HG02943 (cell line): ENCODE data around the gene RAB7A.
A peak's percentile ranks its signal among the peaks of the same experiment; 100 is the strongest.
"Not testable (repeated sequence)": the region's sequence is repeated elsewhere in the genome, so short reads cannot be mapped to it uniquely, and the experiment has no call there.

Source experiments
- ATAC-seq: cut with Tn5 transposase; IDR thresholded peaks from one replicate; pipeline ENCODE4 v1.9.1; 2021; ENCODE audit warnings: mild to moderate bottlenecking, low read depth, moderate library complexity; ENCODE audit not compliant: unreplicated experiment

RAB7A gene

DNA sequence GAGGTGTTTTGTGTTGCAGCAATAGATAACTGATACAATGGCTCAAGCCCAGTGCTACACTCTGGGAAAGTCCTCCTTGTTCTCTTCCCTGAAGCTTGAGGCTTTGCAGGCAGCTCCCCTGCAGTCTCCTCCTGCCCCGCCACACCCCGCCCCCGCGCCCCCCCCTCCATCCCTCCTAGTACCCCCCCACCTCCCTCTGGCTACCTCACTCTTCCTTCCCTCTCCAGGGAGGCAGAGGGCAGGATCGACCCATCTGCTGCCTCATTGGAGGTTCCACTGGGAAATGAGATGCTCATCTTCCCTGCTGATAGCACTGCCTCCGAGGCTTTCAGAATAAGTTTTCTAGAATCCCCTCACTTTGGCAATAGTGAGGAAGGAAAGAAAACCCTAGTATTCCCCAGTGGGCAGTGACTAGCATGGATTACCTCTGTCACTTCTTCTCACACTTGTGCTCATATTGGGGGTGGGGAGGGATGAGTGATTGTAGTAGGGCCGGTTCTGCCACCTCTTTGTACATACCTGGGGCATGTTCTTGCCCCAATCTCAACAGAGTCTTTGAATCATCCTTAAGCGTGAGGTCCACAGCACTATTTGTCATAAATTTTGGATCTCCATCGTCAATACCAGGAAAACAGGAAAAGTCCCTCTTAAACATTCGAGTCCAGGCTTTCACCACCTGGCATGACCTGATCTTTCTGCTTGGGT, 16.3 kb upstream of the RAB7A start:
- ATAC-seq: no peak

DNA sequence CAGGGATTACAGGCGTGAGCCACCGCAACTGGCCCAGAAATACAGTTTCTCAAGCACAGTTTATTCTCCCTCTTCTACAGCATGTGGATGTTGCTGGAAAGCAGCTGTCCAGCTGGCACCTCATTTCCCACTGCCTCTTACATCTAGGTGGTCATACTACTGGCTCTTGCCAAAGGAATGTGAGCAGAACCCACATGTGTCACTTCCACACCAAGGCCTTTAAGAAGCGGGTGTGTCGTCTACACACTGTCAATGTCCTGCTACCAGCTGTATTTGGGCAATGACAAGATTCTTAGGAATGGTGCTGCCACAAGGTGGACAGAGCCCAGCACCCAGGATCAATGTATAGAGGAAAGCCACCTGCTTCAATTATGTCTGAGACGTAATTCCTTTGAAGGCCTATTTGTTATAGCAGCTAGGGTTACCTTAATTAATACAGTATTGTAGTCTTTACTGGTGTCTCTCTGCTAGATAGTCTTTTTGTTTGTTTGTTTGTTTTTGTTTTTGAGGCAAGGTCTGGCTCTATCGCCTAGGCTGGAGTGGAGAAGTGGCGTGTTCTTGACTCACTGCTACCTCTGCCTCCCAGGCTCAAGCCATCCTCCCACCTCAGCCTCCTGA, 15.1 kb upstream of the RAB7A start:
- no peak for ATAC-seq

GRCh38 chr3:128712848-128713247, 13.1 kb upstream of the RAB7A start:
- no peak for ATAC-seq

GRCh38 chr3:128714887-128715491, 11.0 kb upstream of the RAB7A start:
- ATAC-seq: no peak

GRCh38 chr3:128718892-128719291, 7.1 kb upstream of the RAB7A start:
- not testable (repeated sequence) for ATAC-seq

DNA sequence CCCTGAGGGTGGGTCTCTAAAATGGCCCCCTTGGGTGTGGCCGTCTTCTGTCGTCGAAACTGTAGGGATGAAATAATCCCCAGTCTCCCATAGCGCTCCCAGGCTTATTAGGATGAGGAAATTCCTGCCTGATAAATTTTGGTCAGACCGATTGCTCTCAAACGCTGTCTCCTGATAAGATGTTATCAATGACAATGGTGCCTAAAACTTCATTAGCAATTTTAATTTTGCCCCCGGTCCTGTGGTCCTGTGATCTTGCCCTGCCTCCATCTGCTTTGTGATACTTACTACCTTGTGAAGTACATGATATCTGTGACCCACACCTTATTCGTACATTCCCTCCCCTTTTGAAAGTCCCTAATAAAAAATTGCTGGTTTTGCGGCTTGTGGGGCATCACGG, 5.1 kb upstream of the RAB7A start:
- ATAC-seq: no peak

DNA sequence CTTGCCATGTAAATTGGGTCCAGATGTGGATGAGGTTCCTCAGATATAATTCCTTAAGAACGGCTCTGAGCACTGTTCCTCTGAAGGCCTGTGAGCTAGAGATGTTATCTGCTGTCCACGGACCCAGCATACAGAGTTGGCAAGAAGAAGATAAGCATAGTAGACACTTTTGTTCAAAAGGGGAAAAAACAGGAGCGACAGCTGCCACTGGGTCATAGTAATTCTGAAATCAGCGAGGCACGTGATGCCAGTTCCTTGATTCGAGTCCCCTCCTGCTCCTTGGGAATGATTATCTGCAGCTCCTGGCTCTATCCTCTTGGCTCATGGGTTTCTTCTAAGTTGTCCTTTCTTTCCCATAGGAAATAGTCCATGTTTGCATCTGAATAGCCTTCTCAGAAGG, 2.5 kb upstream of the RAB7A start:
- no peak for ATAC-seq

- ATAC-seq: peak; percentile 19
These were observed 398 bp upstream of the RAB7A start for GRCh38 chr3:128725547-128726022.

DNA sequence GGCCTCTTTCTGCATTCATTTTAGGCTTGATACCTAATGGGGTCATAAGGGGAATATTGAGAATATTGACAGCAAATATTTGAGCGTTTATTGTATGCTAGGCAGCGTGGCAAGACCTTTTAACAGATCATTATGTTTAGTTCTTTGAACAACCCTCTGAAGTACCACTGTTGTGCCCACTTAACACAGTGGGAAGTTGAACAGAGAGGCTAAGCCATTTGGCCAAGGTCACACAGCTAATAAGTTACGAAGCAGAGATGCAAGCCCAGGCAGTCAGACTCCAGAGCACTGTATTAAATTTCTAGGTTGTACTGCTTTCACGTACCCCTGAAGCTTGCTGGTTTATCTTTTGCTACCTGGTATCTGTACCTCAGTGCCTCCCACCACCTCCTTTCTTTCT, 1.1 kb downstream of the RAB7A start:
- ATAC-seq: no peak

- ATAC-seq: no peak
These were observed 1.5 kb downstream of the RAB7A start for GRCh38 chr3:128727485-128727884.

- ATAC-seq: no peak
These were observed 2.0 kb downstream of the RAB7A start for GRCh38 chr3:128727996-128728395.

- not testable (repeated sequence) for ATAC-seq
These were observed 2.5 kb downstream of the RAB7A start for GRCh38 chr3:128728521-128728920.

DNA sequence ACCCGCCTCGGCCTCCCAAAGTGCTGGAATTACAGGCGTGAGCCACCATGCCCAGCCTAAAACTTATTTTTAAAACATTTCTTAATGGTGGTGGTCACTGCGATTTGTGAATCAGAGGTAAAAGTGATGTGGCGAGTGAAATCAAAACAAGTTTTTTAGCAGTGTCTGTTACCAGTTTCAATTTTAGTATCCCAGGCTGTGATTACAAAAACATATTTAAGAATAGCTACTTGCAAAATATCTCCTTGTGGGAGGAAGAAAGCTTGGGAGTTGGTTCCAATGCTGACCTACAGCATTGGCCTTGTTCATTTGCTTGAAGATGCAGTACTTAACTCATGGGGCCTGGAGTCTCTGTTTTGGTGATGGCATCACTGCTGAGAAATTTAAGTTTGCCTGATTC, 4.5 kb downstream of the RAB7A start:
- no peak for ATAC-seq

DNA sequence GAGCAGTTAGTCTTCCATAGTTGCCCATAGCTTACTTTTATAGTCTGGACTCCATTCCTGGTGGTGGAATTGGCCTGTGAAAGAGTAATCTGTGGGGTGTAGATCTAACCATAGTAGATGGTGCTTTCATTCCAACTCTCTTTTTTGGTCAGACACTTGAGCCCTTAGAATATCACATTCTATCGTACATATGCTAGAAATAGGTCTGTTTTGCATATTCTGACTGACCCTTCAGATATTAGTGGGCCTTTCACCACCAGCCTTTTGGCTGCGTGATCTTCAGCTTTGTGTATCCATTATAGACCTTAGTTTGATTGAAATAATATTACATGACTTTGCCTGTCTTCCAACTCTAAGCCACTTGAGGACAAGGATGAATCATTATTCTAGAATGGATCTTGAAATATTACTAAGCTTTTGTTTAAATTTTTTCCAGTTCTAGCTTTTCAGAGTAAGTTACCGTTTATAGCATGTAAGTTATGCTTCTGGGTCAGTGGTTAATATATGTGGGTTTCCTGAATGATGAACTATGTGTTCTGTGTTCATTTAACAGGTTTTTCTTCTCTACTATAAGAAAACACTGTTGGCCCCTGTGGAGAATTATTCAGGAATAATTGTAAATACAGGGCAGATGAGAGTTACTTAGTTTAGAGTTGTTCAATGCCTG, 8.7 kb downstream of the RAB7A start:
- no peak for ATAC-seq

DNA sequence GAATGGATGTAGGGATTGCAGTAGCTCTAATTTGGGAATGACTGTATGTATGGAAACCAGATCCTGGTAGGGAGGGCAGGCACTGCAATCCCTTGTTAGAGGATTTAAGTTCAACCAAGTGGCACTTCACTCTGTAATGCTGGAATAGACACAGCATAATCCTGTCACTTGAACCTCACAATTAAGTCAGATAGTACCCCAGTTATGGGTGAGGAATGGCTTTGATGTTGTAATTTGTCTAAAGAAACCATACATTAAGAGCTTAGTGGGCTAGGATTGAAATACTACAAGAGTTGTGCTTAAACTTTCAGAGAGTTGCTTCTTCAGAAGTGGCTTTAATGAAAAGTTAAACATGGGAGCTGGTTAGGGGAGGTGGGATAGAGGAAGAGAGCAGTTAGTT, 9.3 kb downstream of the RAB7A start:
- no peak for ATAC-seq

DNA sequence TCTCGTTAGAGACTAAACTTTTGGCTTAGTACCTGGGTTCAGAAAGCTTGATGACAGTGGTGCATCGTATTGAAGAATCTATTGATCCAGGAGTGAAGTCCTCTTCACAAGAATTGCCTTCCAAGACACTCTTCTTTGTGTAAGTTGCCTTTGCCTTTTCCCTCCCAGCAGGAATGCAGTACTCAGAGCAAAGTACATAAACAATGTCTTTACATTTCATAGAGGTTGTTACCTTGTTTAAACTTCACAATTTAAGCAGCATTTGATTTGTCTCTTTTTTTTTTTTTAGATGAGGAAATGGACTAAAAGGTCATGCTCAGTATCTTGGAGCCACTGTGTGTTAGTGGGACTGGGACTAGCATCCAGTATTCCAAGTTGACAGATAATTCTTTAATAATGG, 9.9 kb downstream of the RAB7A start:
- ATAC-seq: no peak

- no peak for ATAC-seq
These were observed 10.6 kb downstream of the RAB7A start for GRCh38 chr3:128736601-128737000.

DNA sequence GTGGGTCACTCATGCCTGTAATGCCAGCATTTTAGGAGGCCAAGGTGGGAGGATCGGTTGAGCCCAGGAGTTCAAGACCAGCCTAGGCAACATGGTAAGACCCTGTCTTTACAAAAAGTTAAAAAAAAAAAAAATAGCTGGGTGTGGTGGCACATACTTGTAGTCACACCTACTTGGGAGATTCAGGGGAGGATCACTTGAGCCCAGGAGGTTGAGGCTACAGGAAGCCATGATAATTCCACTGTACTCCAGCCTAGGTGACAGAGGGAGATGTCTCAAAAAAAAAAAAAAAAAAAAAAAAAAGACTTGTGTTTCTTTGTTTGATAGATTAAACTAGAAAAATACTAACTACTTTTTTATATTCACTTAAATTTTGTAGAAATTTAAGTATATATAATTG, 14.6 kb downstream of the RAB7A start:
- ATAC-seq: no peak

DNA sequence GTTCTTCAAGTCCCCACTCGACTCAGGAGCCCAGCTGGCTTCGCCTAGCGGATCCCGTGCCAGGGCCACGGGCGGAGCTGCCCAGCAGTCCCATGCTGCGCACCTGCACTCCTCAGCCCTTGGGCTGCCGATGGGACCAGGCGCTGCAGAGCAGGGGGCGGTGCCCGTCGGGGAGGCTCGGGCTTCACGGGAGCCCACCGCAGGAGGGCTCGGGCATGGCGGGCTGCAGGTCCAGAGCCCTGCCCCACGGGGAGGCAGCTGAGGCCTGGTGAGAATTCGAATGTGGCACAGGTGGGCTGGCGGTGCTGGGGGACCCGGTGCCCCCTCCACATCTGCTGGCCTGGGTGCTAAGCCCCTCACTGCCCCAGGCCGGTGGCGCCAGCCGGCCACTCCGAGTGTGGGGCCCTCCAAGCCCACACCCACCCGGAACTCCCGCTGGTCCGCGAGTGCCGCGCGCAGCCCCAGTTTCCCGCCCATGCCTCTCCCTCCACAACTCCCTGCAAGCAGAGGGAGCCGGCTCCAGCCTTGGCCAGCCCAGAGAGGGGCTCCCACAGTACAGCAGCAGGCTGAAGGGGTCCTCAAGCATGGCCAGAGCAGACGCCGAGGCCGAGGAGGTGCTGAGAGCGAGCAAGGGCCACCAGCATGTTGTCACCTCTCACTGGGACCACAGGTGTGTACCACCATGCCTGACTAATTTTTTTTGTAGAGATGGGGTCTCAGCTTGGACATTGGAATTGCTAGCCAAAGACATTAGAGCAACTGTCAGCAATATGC, 17.0 kb downstream of the RAB7A start:
- no peak for ATAC-seq

DNA sequence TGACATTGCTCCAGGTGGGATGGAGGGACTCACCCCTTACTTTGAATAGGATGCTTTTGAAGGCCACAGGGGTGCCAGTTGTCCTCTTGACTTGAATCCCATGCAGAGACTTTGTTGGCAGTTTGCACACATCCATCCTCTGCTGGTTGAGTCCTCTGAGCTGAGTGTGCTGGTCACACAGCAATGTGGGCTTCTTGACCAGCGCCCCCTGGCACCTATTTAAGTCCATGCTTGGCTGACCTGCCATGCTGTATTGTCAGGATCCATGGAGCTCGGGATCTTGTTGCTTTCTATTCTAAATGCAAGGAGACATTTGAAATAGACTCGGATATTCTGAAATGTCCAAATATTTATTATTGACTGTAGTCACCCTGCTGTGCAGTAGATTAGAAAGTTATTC, 19.8 kb downstream of the RAB7A start:
- no peak for ATAC-seq

GRCh38 chr3:128746881-128747280, 20.9 kb downstream of the RAB7A start:
- ATAC-seq: no peak
